ENCODE data around the gene AHCYL1.

- TF ChIP-seq ZNF274 (IDR thresholded peaks at IDR 0.05; ENCODE audit: low read depth, low read length) (no peak), SUZ12 (IDR thresholded peaks at IDR 0.05; ENCODE audit: extremely low read depth, insufficient read depth, insufficient read length) (no peak), YY1 (IDR thresholded peaks at IDR 0.05; ENCODE audit: insufficient read depth, insufficient read length) (no peak)
These were observed 36.3 kb upstream of the AHCYL1 start for GRCh38 chr1:109948285-109948630.
